Measurements from ENCODE around the gene OPCML.
A peak's percentile ranks its signal among the peaks of the same experiment; 100 is the strongest.

The OPCML gene

GRCh38 chr11:133164986-133165385, 367.3 kb downstream of the OPCML start:
- no peak overlapping the region for H3K9ac ChIP-seq (ENCODE audit: low read length in 2 of 2)
- H3K4me3 ChIP-seq (ENCODE audit: low read length in 2 of 2), result no peak overlapping the region
- no peak overlapping the region for H3K27ac ChIP-seq (ENCODE audit: low read length)
- H3K27me3 ChIP-seq (ENCODE audit: control insufficient read depth in 1 of 2, insufficient read depth in 2 of 2, low read length in 2 of 2), result peaks cover 0 to 2% of the 10 kb centered on the region in 2 donors
- H3K4me1 ChIP-seq (ENCODE audit: control insufficient read depth, insufficient read depth, low read length), result peaks cover 15% of the 10 kb centered on the region
- H3K36me3 ChIP-seq (ENCODE audit: control insufficient read depth in 2 of 2, insufficient read depth in 2 of 2, low read length in 2 of 2), result no peaks in the 10 kb centered on the region
- H3K9me3 ChIP-seq (ENCODE audit: control insufficient read depth in 2 of 2, low read length in 2 of 2), result no peaks in the 10 kb centered on the region

GRCh38 chr11:133163463-133164419, 368.6 kb downstream of the OPCML start:
- no peaks in the 10 kb centered on the region for H3K36me3 ChIP-seq (ENCODE audit: control insufficient read depth in 2 of 2, insufficient read depth in 2 of 2, low read length in 2 of 2)
- no peak overlapping the region for H3K9ac ChIP-seq (ENCODE audit: low read length in 2 of 2)
- H3K27me3 ChIP-seq (ENCODE audit: control insufficient read depth in 1 of 2, insufficient read depth in 2 of 2, low read length in 2 of 2), result peaks cover 0 to 2% of the 10 kb centered on the region in 2 donors
- no peak overlapping the region for H3K4me3 ChIP-seq (ENCODE audit: low read length in 2 of 2)
- H3K4me1 ChIP-seq (ENCODE audit: control insufficient read depth, insufficient read depth, low read length), result peaks cover 15% of the 10 kb centered on the region
- H3K27ac ChIP-seq (ENCODE audit: low read length), result no peak overlapping the region
- H3K9me3 ChIP-seq (ENCODE audit: control insufficient read depth in 2 of 2, low read length in 2 of 2), result no peaks in the 10 kb centered on the region

GRCh38 chr11:133162227-133162626, 370.1 kb downstream of the OPCML start:
- no peak overlapping the region for H3K27ac ChIP-seq (ENCODE audit: low read length)
- H3K9ac ChIP-seq (ENCODE audit: low read length in 2 of 2), result no peak overlapping the region
- H3K4me1 ChIP-seq (ENCODE audit: control insufficient read depth, insufficient read depth, low read length), result peaks cover 15% of the 10 kb centered on the region
- no peaks in the 10 kb centered on the region for H3K9me3 ChIP-seq (ENCODE audit: control insufficient read depth in 2 of 2, low read length in 2 of 2)
- H3K27me3 ChIP-seq (ENCODE audit: control insufficient read depth in 1 of 2, insufficient read depth in 2 of 2, low read length in 2 of 2), result peaks cover 2 to 4% of the 10 kb centered on the region in 2 donors
- H3K4me3 ChIP-seq (ENCODE audit: low read length in 2 of 2), result peak overlapping the region in 1 of 2 donors; percentile 44
- no peaks in the 10 kb centered on the region for H3K36me3 ChIP-seq (ENCODE audit: control insufficient read depth in 2 of 2, insufficient read depth in 2 of 2, low read length in 2 of 2)

- Histone ChIP-seq H3K9ac (ENCODE audit: low read length in 2 of 2) (no peak overlapping the region), H3K27ac (ENCODE audit: low read length) (no peak overlapping the region), H3K36me3 (ENCODE audit: control insufficient read depth in 2 of 2, insufficient read depth in 2 of 2, low read length in 2 of 2) (no peaks in the 10 kb centered on the region), H3K4me1 (ENCODE audit: control insufficient read depth, insufficient read depth, low read length) (peaks cover 15% of the 10 kb centered on the region), H3K9me3 (ENCODE audit: control insufficient read depth in 2 of 2, low read length in 2 of 2) (no peaks in the 10 kb centered on the region), H3K27me3 (ENCODE audit: control insufficient read depth in 1 of 2, insufficient read depth in 2 of 2, low read length in 2 of 2) (peaks cover 5 to 7% of the 10 kb centered on the region in 2 donors), H3K4me3 (ENCODE audit: low read length in 2 of 2) (no peak overlapping the region)
These were observed 371.5 kb downstream of the OPCML start for GRCh38 chr11:133160754-133161153.

- Histone ChIP-seq H3K27ac (ENCODE audit: low read length) (no peak overlapping the region), H3K36me3 (ENCODE audit: control insufficient read depth in 2 of 2, insufficient read depth in 2 of 2, low read length in 2 of 2) (no peaks in the 10 kb centered on the region), H3K4me3 (ENCODE audit: low read length in 2 of 2) (no peak overlapping the region), H3K9ac (ENCODE audit: low read length in 2 of 2) (no peak overlapping the region), H3K9me3 (ENCODE audit: control insufficient read depth in 2 of 2, low read length in 2 of 2) (no peaks in the 10 kb centered on the region), H3K4me1 (ENCODE audit: control insufficient read depth, insufficient read depth, low read length) (peaks cover 3% of the 10 kb centered on the region), H3K27me3 (ENCODE audit: control insufficient read depth in 1 of 2, insufficient read depth in 2 of 2, low read length in 2 of 2) (peaks cover 10 to 13% of the 10 kb centered on the region in 2 donors)
These were observed 375.1 kb downstream of the OPCML start for GRCh38 chr11:133156986-133157745.

- H3K27me3 ChIP-seq (ENCODE audit: control insufficient read depth in 1 of 2, insufficient read depth in 2 of 2, low read length in 2 of 2), result peaks cover 10 to 13% of the 10 kb centered on the region in 2 donors
These were observed 377.5 kb downstream of the OPCML start for GRCh38 chr11:133154781-133155180.

GRCh38 chr11:133154076-133154475, 378.2 kb downstream of the OPCML start:
- Histone ChIP-seq H3K27me3 (ENCODE audit: control insufficient read depth in 1 of 2, insufficient read depth in 2 of 2, low read length in 2 of 2) (peaks cover 10 to 13% of the 10 kb centered on the region in 2 donors), H3K36me3 (ENCODE audit: control insufficient read depth in 2 of 2, insufficient read depth in 2 of 2, low read length in 2 of 2) (no peaks in the 10 kb centered on the region), H3K4me1 (ENCODE audit: control insufficient read depth, insufficient read depth, low read length) (no peaks in the 10 kb centered on the region), H3K9me3 (ENCODE audit: control insufficient read depth in 2 of 2, low read length in 2 of 2) (no peaks in the 10 kb centered on the region), H3K9ac (ENCODE audit: low read length in 2 of 2) (no peak overlapping the region), H3K4me3 (ENCODE audit: low read length in 2 of 2) (no peak overlapping the region), H3K27ac (ENCODE audit: low read length) (no peak overlapping the region)

More at GRCh38 chr11:133154781-133155180, 377.5 kb downstream of the OPCML start:
- no peaks in the 10 kb centered on the region for H3K4me1 ChIP-seq (ENCODE audit: control insufficient read depth, insufficient read depth, low read length)
- no peak overlapping the region for H3K27ac ChIP-seq (ENCODE audit: low read length)
- no peak overlapping the region for H3K4me3 ChIP-seq (ENCODE audit: low read length in 2 of 2)
- H3K9ac ChIP-seq (ENCODE audit: low read length in 2 of 2), result no peak overlapping the region
- H3K9me3 ChIP-seq (ENCODE audit: control insufficient read depth in 2 of 2, low read length in 2 of 2), result no peaks in the 10 kb centered on the region
- no peaks in the 10 kb centered on the region for H3K36me3 ChIP-seq (ENCODE audit: control insufficient read depth in 2 of 2, insufficient read depth in 2 of 2, low read length in 2 of 2)

- no peak overlapping the region for H3K4me3 ChIP-seq (ENCODE audit: low read length in 2 of 2)
- no peaks in the 10 kb centered on the region for H3K4me1 ChIP-seq (ENCODE audit: control insufficient read depth, insufficient read depth, low read length)
- no peaks in the 10 kb centered on the region for H3K36me3 ChIP-seq (ENCODE audit: control insufficient read depth in 2 of 2, insufficient read depth in 2 of 2, low read length in 2 of 2)
- H3K9ac ChIP-seq (ENCODE audit: low read length in 2 of 2), result no peak overlapping the region
- H3K9me3 ChIP-seq (ENCODE audit: control insufficient read depth in 2 of 2, low read length in 2 of 2), result no peaks in the 10 kb centered on the region
- no peak overlapping the region for H3K27ac ChIP-seq (ENCODE audit: low read length)
- H3K27me3 ChIP-seq (ENCODE audit: control insufficient read depth in 1 of 2, insufficient read depth in 2 of 2, low read length in 2 of 2), result peaks cover 13% of the 10 kb centered on the region in 2 donors
These were observed 379.3 kb downstream of the OPCML start for GRCh38 chr11:133153031-133153430.

- Histone ChIP-seq H3K36me3 (ENCODE audit: control insufficient read depth in 2 of 2, insufficient read depth in 2 of 2, low read length in 2 of 2) (no peaks in the 10 kb centered on the region), H3K27me3 (ENCODE audit: control insufficient read depth in 1 of 2, insufficient read depth in 2 of 2, low read length in 2 of 2) (peaks cover 6 to 8% of the 10 kb centered on the region in 2 donors), H3K4me3 (ENCODE audit: low read length in 2 of 2) (no peak overlapping the region), H3K9me3 (ENCODE audit: control insufficient read depth in 2 of 2, low read length in 2 of 2) (no peaks in the 10 kb centered on the region), H3K27ac (ENCODE audit: low read length) (no peak overlapping the region), H3K9ac (ENCODE audit: low read length in 2 of 2) (no peak overlapping the region), H3K4me1 (ENCODE audit: control insufficient read depth, insufficient read depth, low read length) (no peaks in the 10 kb centered on the region)
These were observed 382.6 kb downstream of the OPCML start for GRCh38 chr11:133149698-133150097.

- Histone ChIP-seq H3K4me3 (ENCODE audit: low read length in 2 of 2) (no peak overlapping the region), H3K27ac (ENCODE audit: low read length) (no peak overlapping the region), H3K4me1 (ENCODE audit: control insufficient read depth, insufficient read depth, low read length) (no peaks in the 10 kb centered on the region), H3K9me3 (ENCODE audit: control insufficient read depth in 2 of 2, low read length in 2 of 2) (no peaks in the 10 kb centered on the region), H3K9ac (ENCODE audit: low read length in 2 of 2) (no peak overlapping the region), H3K27me3 (ENCODE audit: control insufficient read depth in 1 of 2, insufficient read depth in 2 of 2, low read length in 2 of 2) (peaks cover 0 to 10% of the 10 kb centered on the region in 2 donors), H3K36me3 (ENCODE audit: control insufficient read depth in 2 of 2, insufficient read depth in 2 of 2, low read length in 2 of 2) (no peaks in the 10 kb centered on the region)
These were observed 384.7 kb downstream of the OPCML start for GRCh38 chr11:133147625-133148024.

All from stomach smooth muscle (tissue), 2 donors.